NCI-H524 (cell line): ENCODE results near the gene CNNM4.

ENCODE experiments used
- DNase-seq, 2 experiments: peaks; one replicate each; lab custom pipeline; 2025; lab: John Stamatoyannopoulos, UW

CNNM4 gene

GRCh38 chr2:96760036-96760985 is at the start of gene CNNM4:
CNNM4 (plus strand) TSS chr2:96760902; CDS start chr2:96761000, 98 bp downstream.
- DNase-seq = peak; percentile 84 to 89

- DNase-seq = no peak
Observed at GRCh38 chr2:96710985-96711384, 49.7 kb upstream of the CNNM4 start.

DNA sequence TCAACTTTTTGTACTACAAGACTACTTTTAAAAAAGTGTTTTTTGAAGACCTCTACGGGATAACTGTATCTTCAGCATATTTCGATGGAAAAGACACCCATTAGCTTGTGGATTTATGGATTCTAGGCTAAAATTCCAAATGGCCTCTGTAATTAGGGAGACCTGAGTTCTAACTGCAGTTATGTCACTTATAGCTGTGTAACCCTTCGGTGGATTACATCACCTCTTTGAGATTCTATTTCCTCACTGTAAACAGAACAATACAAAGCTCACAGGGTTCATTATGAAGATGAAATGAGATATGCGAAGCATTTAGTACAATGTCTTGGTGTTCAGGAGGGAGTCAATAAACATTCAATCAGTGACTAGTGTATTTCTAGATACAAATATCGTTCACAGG is 45.0 kb upstream of the CNNM4 start:
- no peak for DNase-seq

GRCh38 chr2:96716388-96716787 is 44.3 kb upstream of the CNNM4 start:
- no peak for DNase-seq

DNA sequence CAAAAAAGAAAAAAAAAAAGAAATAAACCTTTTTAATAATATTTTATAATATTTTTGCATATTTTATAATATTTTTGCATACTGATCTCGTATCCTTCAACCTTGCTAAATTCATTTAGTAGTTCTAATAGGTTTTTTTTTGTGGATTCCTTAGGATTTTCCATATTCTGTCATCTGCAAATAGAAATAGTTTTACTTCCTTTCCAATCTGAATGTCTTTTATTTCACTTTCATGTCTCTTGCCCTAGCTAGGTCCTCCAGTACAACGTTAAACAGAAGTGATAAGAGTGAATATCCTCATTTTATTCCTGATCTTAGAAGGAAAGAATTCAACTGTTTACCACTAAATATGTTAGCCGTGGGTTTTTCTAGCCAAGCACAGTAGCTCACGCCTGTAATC is 34.6 kb upstream of the CNNM4 start:
- DNase-seq = no peak

DNA sequence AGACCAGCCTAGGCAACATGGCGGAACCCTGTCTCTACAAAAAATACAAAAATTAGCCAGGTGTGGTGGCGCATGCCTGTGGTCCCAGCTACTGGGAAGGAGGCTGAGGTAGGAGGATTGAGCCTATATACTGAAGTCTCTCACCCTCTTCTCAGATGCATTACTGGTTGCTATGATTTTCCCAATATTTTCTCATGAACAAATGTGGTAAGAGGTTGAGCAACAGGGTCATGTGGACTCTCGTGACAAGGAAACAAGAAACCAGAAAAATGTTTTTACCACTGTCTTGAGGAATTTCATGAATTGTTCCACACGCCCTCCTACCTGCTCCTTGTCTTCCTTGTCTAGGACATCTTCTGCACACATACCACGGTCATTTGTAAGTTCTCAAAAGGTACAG is 33.3 kb upstream of the CNNM4 start:
- no peak for DNase-seq

DNA sequence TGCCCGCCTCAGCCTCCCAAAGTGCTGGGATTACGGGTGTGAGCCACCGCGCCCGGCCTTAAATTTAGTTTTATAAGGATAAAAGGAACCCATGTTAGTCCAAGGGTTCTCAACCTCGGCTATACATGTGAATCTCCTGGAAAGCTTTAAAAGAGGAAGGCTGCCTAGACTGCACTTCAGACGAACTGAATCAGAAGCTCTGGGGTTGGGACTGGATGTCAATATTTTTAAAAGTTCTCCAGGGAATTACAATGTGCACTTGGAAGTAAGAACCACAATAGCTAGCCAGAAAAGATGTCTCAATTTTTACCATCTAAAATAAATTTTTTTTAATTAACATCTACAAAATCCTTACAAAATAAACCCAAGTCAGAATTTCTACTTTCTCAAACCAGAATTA is 31.0 kb upstream of the CNNM4 start:
- DNase-seq = no peak

DNA sequence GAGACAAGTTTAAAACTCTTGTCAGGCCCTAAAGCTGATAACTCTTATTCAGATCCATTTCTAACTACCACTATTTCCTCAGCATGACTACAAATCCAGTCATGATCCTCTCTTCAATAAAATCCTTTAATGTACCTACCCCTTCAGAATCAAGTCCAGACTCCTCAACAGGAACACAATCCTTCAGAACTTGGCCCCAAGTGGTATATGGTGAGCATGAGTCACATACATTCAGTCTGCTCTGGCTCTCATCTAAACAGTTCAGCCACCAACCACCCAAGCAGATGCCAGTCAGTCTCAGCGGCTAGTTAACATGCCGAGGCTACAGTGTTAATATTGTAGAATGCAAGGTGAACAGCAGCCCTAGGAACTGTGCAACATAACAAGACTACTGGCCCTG is 30.5 kb upstream of the CNNM4 start:
- no peak for DNase-seq

- DNase-seq = no peak
Observed at GRCh38 chr2:96733931-96734330, 26.8 kb upstream of the CNNM4 start.

DNA sequence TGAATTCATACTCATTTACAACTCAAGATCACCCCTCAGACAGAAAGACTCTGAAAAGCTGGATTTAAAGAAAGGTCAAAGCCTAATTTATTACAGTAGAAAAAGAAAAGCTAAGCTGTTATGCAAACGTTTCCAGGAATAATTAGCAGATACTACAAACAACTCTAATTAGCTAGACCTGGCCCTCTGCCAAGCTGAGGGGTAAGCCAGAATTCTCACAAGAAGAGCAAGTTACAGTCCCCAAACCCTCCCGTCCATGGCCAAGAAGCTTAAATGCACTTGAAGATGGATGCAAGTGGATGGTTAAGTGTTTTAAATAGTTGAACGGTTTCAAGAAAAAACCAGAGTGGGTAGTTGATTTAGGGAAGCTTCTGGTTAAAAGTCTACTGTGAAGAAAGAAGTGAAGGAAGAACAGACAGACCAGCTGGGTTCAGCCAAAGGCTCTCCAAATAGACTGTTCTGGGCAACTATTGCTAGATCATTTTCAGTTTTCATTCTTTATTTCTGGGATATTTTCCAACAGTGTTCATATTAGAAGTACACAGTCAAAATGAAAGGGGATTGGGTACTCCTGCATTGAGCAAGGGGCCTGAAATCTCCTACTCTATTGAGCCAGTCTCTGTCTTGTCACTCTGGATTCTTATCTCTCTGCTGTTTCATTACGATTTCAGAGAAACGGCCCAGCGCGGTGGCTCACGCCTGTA is 25.7 kb upstream of the CNNM4 start:
- no peak for DNase-seq

GRCh38 chr2:96737251-96737650 is 23.5 kb upstream of the CNNM4 start:
- no peak for DNase-seq

GRCh38 chr2:96737831-96738230 is 22.9 kb upstream of the CNNM4 start:
- no peak for DNase-seq

DNA sequence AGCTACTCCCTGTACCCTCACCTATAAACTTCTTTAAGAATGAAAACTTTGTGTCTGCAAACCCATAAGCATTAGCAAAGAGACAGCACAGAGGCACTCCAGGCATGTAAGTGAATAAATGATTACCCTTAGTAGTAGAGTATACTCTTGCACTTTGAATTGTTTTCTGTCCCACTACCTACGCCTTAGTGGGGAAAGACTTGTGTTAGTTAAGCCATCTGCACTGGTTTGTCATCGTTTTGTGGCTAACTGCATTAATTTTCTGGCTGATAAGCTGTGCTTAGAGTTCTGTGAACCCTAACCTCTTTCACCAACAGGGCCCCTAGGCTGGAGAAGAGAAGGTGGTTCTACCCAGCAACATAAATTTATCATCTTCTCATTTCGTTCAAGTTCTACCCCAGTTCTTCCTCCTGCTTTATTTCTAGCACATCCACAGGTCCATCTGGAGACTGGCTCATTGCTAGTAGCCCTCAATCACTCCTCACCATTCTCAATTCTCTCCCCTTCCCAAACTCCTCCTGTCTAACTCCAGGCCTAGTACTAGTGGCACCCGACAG is 21.5 kb upstream of the CNNM4 start:
- no peak for DNase-seq

GRCh38 chr2:96739633-96740428 is 20.9 kb upstream of the CNNM4 start, which contains the start of gene LMAN2L:
LMAN2L (minus strand) TSS chr2:96740064; CDS start chr2:96740040, 24 bp downstream.
- peak; percentile 93 to 96 for DNase-seq

- DNase-seq = no peak
Observed at GRCh38 chr2:96747061-96747617, 13.6 kb upstream of the CNNM4 start.

- DNase-seq = no peak
Observed at GRCh38 chr2:96751800-96752199, 8.9 kb upstream of the CNNM4 start.

GRCh38 chr2:96753661-96754282 is 6.9 kb upstream of the CNNM4 start:
- DNase-seq = no peak

DNA sequence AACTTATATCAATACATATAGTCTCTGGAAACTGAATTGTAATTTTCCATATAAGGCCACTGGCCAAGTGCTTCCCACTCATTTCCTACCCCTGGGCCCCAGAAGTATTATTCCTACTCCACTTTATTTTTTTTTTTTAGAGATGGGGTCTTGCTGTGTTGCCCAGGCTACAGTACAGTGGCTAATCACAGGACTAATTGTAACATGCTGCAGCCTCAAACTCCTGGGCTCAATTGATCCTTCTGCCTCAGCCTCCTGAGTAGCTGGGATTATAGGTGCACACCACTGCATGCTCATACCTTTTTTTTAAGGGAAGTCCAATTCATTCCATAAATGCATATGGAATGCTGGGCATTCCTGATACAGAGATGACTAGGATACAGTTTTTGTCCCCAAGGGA is 6.4 kb upstream of the CNNM4 start:
- no peak for DNase-seq

DNA sequence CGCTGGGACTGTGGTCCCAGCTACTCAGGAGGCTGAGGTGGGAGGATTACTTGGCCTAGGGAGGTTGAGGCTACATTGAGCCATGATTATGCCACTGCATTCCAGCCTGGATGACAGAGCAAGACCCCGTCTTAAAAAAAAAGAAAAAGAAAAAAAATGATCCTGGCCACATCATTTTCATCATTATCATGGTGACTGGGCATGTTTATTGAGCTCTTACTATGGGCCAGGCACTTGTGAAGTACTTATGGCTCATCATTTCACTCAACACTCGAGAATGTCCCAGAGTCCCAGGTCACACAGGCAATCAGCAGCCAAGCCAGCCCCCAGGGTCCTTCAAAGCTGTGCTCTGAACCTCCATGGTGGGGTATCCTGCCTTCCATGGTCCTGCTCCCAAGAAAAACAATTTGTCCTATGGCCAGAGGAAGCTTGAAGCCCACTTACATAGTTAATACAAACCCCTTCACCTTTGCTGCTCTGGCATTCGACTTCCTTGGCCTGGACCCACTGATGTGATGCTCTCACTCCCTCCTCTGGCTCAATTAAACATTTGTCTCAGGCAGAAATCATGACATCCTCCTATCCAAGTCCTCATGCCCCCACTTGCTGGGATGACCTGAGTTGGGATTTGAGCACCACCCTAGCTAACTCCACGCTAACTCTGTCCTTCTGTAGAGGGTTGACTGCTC is 3.8 kb upstream of the CNNM4 start:
- no peak for DNase-seq

DNA sequence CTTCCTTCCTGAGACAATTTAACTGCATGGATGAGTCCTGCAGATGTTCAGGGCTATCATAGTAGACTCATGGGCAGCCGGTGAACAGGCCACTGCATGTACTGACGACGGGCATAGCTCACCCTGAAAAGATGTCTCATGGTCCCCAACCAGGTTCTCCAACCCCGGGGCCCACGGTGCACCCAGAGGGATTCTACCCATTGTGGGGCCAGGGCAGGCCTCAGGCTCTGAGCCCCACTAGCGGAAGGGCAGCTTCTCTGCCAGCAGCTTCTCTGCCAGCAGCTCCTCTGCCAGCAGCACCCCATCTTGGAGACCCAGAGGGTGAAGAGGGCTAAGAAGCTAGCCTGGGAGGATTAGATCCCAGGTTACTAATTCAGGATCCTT is 3.2 kb upstream of the CNNM4 start:
- no peak for DNase-seq

GRCh38 chr2:96758987-96759386 is 1.7 kb upstream of the CNNM4 start:
- DNase-seq = no peak
